Liver (tissue), 9 donors: Measurements from ENCODE around the gene DAPL1. TPM values are rescaled to one million over a fixed set of nuclear protein-coding genes. Genes with fewer than 3 reads are reported as not detected.

Source experiments
- DNase-seq: peaks from one replicate; pipeline ENCODE4 v3.0.0-alpha.2; 2017; ENCODE audit warnings: low spot score
- H3K27ac ChIP-seq, 2 donors: one replicate each; pipeline ENCODE4 v1.7.0; 2013; ENCODE audit warnings: inconsistent platforms in 2 of 2, low read length in 2 of 2, control low read depth in 1 of 2, low read depth in 1 of 2, mild to moderate bottlenecking in 1 of 2
- H3K27me3 ChIP-seq, 4 donors: one replicate each; pipeline versions ENCODE4 v1.6.1 to v1.7.0; 2013; ENCODE audit warnings: low read length in 3 of 4, inconsistent platforms in 1 of 4, mild to moderate bottlenecking in 1 of 4, moderate library complexity in 1 of 4; ENCODE audit not compliant: control insufficient read depth in 4 of 4, insufficient read depth in 4 of 4
- H3K36me3 ChIP-seq, 4 donors: one replicate each; pipeline versions ENCODE4 v1.6.1 to v1.7.0; 2013; ENCODE audit warnings: low read length in 3 of 4, mild to moderate bottlenecking in 3 of 4, low read depth in 1 of 4, moderate library complexity in 1 of 4; ENCODE audit not compliant: control insufficient read depth in 4 of 4, insufficient read depth in 3 of 4
- H3K4me1 ChIP-seq, 4 donors: one replicate each; pipeline versions ENCODE4 v1.6.1 to v1.7.0; 2013; ENCODE audit warnings: low read length in 3 of 4, mild to moderate bottlenecking in 3 of 4, moderate library complexity in 1 of 4; ENCODE audit not compliant: control insufficient read depth in 4 of 4, insufficient read depth in 4 of 4
- H3K4me3 ChIP-seq, 3 donors: one replicate each; pipeline versions ENCODE4 v1.6.1 to v1.7.0; 2013; ENCODE audit warnings: low read length in 3 of 3, control low read depth in 1 of 3, low read depth in 1 of 3, mild to moderate bottlenecking in 1 of 3
- H3K9ac ChIP-seq, 2 donors: one replicate each; pipeline ENCODE4 v1.7.0; 2013; ENCODE audit warnings: low read length in 2 of 2, mild to moderate bottlenecking in 2 of 2, moderate library complexity in 2 of 2, control low read depth in 1 of 2, low read depth in 1 of 2
- H3K9me3 ChIP-seq, 4 donors: one replicate each; pipeline versions ENCODE4 v1.6.1 to v1.7.0; 2013; ENCODE audit warnings: low read length in 3 of 4; ENCODE audit not compliant: control insufficient read depth in 4 of 4
- FOXA1 ChIP-seq: IDR thresholded peaks from 2 replicates; pipeline ENCODE4 v1.6.1; 2016; ENCODE audit warnings: antibody characterized with exemption
- FOXA2 ChIP-seq: IDR thresholded peaks from 2 replicates; pipeline ENCODE4 v1.6.1; 2016; ENCODE audit warnings: antibody characterized with exemption
- GABPA ChIP-seq, 2 donors: IDR thresholded peaks in 1 of 2; conservative IDR thresholded peaks in 1 of 2; 2 replicates each; pipeline ENCODE4 v1.6.1; 2016; ENCODE audit warnings: antibody characterized with exemption in 2 of 2, mild to moderate bottlenecking in 1 of 2, moderate library complexity in 1 of 2
- HNF4A ChIP-seq, 2 donors: conservative IDR thresholded peaks; 2 replicates each; pipeline ENCODE4 v1.6.1; 2016; ENCODE audit warnings: antibody characterized with exemption in 2 of 2, mild to moderate bottlenecking in 2 of 2
- HNF4G ChIP-seq: IDR thresholded peaks from 2 replicates; pipeline ENCODE4 v1.6.1; 2016; ENCODE audit warnings: antibody characterized with exemption
- JUND ChIP-seq, 2 donors: IDR thresholded peaks; 2 replicates each; pipeline ENCODE4 v1.6.1; 2016; ENCODE audit warnings: antibody characterized with exemption in 2 of 2
- NR2F2 ChIP-seq: IDR thresholded peaks from 2 replicates; pipeline ENCODE4 v1.6.1; 2016; ENCODE audit warnings: antibody characterized with exemption
- RAD21 ChIP-seq, 2 donors: IDR thresholded peaks; 2 replicates each; pipeline ENCODE4 v1.6.1; 2016; ENCODE audit warnings: antibody characterized with exemption in 2 of 2, mild to moderate bottlenecking in 2 of 2
- RXRA ChIP-seq, 2 donors: IDR thresholded peaks; 2 replicates each; pipeline ENCODE4 v1.6.1; 2017 to 2018; ENCODE audit warnings: antibody characterized with exemption in 2 of 2, mild to moderate bottlenecking in 1 of 2
- SP1 ChIP-seq: IDR thresholded peaks from 2 replicates; pipeline ENCODE4 v1.6.1; 2018; ENCODE audit warnings: antibody characterized with exemption, mild to moderate bottlenecking
- TAF1 ChIP-seq: conservative IDR thresholded peaks from 2 replicates; pipeline ENCODE4 v1.6.1; 2016; ENCODE audit warnings: antibody characterized with exemption, mild to moderate bottlenecking
- YY1 ChIP-seq: IDR thresholded peaks from 2 replicates; pipeline ENCODE4 v1.6.1; 2016; ENCODE audit warnings: antibody characterized with exemption, mild to moderate bottlenecking
- WGBS: extraction: QIAGEN DNeasy Blood & Tissue Kit; methylation state at CpG from one replicate; pipeline ENCODE4 v1.1.7; 2013; 5-methylcytosine and 5-hydroxymethylcytosine counted together
- polyA plus RNA-seq, 2 donors: library from polyadenylated mRNA; stranded (reverse) in 1 of 2; unstranded in 1 of 2; fragments of 200-250 nt in 1 of 2; fragments of >200 nt in 1 of 2; fragmentation: Nextera tagmentation in 1 of 2; extraction: Ambion mirVana in 1 of 2; gene quantifications; one replicate each; pipeline versions ENCODE4 v1.2.1 to v1.2.3, GENCODE V29; 2013 to 2015
- total RNA-seq, 2 donors: library from RNA; depleted of rRNA; stranded (reverse); fragments of >200 nt; gene quantifications; one replicate each; pipeline ENCODE4 v1.2.3, GENCODE V29; 2014
- TF ChIP-seq, protein P1 (sequence below): IDR thresholded peaks from 2 replicates; pipeline ENCODE4 v1.6.1; 2016; ENCODE audit warnings: antibody characterized with exemption, mild to moderate bottlenecking
- TF ChIP-seq, protein P2 (sequence below): IDR thresholded peaks from 2 replicates; pipeline ENCODE4 v1.6.1; 2016; ENCODE audit warnings: antibody characterized with exemption
- TF ChIP-seq, protein P3 (sequence below): fragments of 150-350 bp; IDR thresholded peaks from 2 replicates; pipeline ENCODE4 v1.5.1; 2017; ENCODE audit warnings: improper control_type of control experiment, low read depth, low read length; ENCODE audit not compliant: missing input control
- TF ChIP-seq, protein P4 (sequence below): IDR thresholded peaks from 2 replicates; pipeline ENCODE4 v1.6.1; 2016; ENCODE audit warnings: antibody characterized with exemption
- TF ChIP-seq, protein P5 (sequence below): IDR thresholded peaks from 2 replicates; pipeline ENCODE4 v1.6.1; 2016; ENCODE audit warnings: antibody characterized with exemption
- donor health status: healthy.
- donor health status: healthy.
- donor health status: healthy.
- donor health status: healthy.
- donor health status: healthy.

Gene DAPL1
- total and polyA plus RNA-seq, 4 donors = 0.71 TPM; not detected in 3

DNA sequence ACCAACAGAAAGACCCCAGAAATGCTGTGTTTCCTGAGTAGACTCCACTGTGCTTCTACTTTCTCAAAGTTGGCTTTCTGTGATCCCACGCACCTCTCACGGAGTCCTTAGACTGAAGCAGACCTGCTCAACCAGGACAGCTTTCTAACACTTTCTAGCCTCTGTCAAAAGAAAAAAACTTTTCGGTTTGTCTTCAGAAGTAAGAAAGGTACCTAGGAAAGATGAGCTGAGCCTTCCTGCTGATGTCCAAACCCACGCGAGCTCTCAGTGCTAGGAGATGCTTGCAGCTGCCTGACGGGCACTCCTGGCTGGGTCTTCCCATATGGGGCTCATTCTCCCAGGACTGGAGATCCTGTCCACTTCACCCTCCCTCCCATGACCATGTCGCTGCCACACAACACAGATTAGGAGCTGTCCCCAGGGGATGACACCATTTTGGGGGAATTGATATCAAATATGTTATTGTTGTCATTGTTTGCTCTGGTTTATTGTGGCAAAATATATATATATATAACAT is 49.2 kb upstream of the DAPL1 start (continued):
- TF ChIP-seq, protein P1, sequence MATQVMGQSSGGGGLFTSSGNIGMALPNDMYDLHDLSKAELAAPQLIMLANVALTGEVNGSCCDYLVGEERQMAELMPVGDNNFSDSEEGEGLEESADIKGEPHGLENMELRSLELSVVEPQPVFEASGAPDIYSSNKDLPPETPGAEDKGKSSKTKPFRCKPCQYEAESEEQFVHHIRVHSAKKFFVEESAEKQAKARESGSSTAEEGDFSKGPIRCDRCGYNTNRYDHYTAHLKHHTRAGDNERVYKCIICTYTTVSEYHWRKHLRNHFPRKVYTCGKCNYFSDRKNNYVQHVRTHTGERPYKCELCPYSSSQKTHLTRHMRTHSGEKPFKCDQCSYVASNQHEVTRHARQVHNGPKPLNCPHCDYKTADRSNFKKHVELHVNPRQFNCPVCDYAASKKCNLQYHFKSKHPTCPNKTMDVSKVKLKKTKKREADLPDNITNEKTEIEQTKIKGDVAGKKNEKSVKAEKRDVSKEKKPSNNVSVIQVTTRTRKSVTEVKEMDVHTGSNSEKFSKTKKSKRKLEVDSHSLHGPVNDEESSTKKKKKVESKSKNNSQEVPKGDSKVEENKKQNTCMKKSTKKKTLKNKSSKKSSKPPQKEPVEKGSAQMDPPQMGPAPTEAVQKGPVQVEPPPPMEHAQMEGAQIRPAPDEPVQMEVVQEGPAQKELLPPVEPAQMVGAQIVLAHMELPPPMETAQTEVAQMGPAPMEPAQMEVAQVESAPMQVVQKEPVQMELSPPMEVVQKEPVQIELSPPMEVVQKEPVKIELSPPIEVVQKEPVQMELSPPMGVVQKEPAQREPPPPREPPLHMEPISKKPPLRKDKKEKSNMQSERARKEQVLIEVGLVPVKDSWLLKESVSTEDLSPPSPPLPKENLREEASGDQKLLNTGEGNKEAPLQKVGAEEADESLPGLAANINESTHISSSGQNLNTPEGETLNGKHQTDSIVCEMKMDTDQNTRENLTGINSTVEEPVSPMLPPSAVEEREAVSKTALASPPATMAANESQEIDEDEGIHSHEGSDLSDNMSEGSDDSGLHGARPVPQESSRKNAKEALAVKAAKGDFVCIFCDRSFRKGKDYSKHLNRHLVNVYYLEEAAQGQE = no peak
- TF ChIP-seq FOXA2 (no peak), NR2F2 (no peak), HNF4G (no peak), SP1 (no peak), RAD21 (IDR thresholded peaks at IDR 0.05) (no peak)

DNA sequence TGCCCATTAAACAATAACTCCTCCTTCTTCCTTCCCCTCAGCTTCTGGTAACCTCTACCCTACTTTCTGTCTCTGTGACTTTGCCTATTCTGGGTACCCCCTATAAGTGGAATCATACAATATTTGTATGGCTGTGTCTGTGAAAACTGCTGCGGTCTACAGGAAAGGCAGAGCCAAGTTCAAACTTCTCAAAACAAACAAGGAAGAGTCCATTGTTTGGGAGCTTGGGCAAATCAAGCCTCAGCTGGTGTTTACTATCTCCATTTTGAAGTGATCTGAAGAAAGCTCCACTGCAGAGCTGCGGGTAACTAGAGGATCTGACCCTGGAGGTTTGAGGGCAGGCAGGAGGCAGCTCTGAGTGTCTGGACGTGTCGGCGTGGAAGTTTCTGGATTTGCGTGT is 48.6 kb upstream of the DAPL1 start:
- Histone ChIP-seq H3K27ac (no peak overlapping the region), H3K36me3 (no peaks in the 10 kb centered on the region), H3K9ac (no peak overlapping the region), H3K9me3 (no peaks in the 10 kb centered on the region), H3K27me3 (peaks cover 0 to 3% (median under 1%) of the 10 kb centered on the region in 4 donors), H3K4me3 (no peak overlapping the region), H3K4me1 (no peaks in the 10 kb centered on the region)
- 40% methylated on average over 6 of the region's 6 CpGs for WGBS
- DNase-seq = no peak
- TF ChIP-seq HNF4A (conservative IDR thresholded peaks at IDR 0.05) = no peak
- no peak for TF ChIP-seq RXRA (IDR thresholded peaks at IDR 0.05)
- TF ChIP-seq, protein P1 = no peak
- TF ChIP-seq, protein P2, sequence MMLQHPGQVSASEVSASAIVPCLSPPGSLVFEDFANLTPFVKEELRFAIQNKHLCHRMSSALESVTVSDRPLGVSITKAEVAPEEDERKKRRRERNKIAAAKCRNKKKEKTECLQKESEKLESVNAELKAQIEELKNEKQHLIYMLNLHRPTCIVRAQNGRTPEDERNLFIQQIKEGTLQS = no peak
- TF ChIP-seq, protein P3, sequence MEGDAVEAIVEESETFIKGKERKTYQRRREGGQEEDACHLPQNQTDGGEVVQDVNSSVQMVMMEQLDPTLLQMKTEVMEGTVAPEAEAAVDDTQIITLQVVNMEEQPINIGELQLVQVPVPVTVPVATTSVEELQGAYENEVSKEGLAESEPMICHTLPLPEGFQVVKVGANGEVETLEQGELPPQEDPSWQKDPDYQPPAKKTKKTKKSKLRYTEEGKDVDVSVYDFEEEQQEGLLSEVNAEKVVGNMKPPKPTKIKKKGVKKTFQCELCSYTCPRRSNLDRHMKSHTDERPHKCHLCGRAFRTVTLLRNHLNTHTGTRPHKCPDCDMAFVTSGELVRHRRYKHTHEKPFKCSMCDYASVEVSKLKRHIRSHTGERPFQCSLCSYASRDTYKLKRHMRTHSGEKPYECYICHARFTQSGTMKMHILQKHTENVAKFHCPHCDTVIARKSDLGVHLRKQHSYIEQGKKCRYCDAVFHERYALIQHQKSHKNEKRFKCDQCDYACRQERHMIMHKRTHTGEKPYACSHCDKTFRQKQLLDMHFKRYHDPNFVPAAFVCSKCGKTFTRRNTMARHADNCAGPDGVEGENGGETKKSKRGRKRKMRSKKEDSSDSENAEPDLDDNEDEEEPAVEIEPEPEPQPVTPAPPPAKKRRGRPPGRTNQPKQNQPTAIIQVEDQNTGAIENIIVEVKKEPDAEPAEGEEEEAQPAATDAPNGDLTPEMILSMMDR = no peak
- no peak for TF ChIP-seq RAD21 (IDR thresholded peaks at IDR 0.05)
- no peak for TF ChIP-seq FOXA1
- no peak for TF ChIP-seq FOXA2
- TF ChIP-seq TAF1 = no peak
- TF ChIP-seq YY1 = no peak
- TF ChIP-seq, protein P4, sequence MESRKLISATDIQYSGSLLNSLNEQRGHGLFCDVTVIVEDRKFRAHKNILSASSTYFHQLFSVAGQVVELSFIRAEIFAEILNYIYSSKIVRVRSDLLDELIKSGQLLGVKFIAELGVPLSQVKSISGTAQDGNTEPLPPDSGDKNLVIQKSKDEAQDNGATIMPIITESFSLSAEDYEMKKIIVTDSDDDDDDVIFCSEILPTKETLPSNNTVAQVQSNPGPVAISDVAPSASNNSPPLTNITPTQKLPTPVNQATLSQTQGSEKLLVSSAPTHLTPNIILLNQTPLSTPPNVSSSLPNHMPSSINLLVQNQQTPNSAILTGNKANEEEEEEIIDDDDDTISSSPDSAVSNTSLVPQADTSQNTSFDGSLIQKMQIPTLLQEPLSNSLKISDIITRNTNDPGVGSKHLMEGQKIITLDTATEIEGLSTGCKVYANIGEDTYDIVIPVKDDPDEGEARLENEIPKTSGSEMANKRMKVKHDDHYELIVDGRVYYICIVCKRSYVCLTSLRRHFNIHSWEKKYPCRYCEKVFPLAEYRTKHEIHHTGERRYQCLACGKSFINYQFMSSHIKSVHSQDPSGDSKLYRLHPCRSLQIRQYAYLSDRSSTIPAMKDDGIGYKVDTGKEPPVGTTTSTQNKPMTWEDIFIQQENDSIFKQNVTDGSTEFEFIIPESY = no peak
- no peak for TF ChIP-seq JUND (IDR thresholded peaks at IDR 0.05)
- no peak for TF ChIP-seq SP1
- no peak for TF ChIP-seq HNF4G
- TF ChIP-seq GABPA (IDR thresholded peaks at IDR 0.05 in 1 of 2, conservative IDR thresholded peaks at IDR 0.05 in 1 of 2) = no peak
- TF ChIP-seq, protein P5, sequence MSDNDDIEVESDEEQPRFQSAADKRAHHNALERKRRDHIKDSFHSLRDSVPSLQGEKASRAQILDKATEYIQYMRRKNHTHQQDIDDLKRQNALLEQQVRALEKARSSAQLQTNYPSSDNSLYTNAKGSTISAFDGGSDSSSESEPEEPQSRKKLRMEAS = no peak
